Hematopoietic multipotent progenitor cell (in vitro differentiated cells): ENCODE measurements around the gene ATP4B. TPM values are rescaled to one million over a fixed set of nuclear protein-coding genes. Genes with fewer than 3 reads are reported as not detected.
"Not testable (repeated sequence)": the region's sequence is repeated elsewhere in the genome, so short reads cannot be mapped to it uniquely, and the experiment has no call there.

Source experiments
- DNase-seq, 3 donors: peaks; one replicate each; pipeline ENCODE4 v3.0.0-alpha.2; 2011 to 2015; ENCODE audit warnings: low read depth in 2 of 3, low spot score in 2 of 3
- total RNA-seq: library from RNA; depleted of rRNA; stranded (reverse); fragments of >200 nt; gene quantifications from one replicate; pipeline ENCODE4 v1.2.3, GENCODE V29; 2012

The ATP4B gene
- total RNA-seq, 1 donor, result not detected

DNA sequence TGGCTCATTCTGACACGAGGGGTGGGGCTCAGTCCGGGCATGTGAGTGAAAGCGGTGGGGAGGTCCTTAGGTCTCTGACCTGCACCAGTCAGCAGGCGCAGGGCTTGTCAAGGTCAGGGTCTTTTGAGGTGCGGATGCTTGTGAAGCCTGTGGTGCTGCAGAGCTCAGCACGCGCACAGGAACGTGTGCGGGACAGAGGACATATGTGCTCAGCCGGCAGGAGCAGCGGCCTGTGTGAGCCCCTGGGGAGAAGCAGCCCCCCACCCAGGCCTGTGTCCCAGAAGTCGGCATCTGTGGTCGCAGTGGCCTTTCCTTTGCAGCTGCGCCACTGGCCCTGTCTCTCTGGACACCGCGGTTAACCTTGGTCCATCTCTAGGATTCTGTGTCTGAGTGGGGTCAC is 30.9 kb downstream of the ATP4B start:
- DNase-seq, result no peak

DNA sequence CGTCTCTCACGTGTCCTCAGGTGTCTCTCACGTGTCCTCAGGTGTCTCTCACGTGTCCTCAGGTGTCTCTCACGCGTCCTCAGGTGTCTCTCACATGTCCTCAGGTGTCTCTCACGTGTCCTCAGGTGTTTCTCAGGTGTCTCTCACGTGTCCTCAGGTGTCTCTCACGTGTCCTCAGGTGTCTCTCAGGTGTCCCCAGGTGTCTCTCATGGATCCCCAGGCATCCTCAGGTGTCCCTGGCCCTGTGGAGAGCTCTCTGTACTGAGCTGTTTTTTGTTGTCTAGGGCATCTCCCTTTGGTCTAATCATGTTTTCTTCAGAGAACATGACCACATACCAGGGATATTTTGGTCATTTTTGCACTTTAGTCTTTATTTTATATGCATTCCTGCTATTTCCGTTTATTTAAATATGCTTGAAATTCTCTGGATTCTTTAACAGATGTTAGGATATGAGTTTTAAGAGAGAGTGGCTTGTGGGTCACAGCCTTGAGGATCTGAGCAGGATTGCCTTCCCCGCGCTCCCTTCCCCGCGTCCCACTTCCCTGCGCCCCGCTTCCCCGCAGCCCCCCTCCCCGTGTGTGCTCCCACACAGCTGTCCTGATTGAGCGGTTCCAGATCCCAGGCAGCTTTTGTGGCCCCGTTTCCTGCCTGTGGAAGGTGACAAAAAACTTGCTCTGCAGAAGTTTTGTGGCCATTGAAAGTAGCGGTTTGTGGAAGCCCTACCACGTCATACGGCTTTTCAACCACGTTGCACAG is 31.9 kb downstream of the ATP4B start:
- DNase-seq, result no peak

DNA sequence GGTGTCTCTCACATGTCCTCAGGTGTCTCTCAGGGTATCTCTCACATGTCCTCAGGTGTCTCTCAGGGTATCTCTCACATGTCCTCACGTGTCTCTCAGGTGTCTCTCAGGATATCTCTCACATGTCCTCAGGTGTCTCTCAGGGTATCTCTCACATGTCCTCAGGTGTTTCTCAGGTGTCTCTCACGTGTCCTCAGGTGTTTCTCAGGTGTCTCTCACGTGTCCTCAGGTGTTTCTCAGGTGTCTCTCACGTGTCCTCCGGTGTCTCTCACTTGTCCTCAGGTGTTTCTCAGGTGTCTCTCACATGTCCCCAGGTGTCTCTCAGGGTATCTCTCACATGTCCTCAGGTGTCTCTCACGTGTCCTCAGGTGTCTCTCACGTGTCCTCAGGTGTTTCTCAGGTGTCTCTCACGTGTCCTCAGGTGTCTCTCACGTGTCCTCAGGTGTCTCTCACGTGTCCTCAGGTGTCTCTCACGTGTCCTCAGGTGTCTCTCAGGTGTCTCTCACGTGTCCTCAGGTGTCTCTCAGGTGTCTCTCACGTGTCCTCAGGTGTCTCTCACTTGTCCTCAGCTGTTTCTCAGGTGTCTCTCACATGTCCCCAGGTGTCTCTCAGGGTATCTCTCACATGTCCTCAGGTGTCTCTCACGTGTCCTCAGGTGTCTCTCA is 33.2 kb downstream of the ATP4B start:
- DNase-seq, result not testable (repeated sequence)

- DNase-seq, result no peak
These were observed 33.8 kb downstream of the ATP4B start for GRCh38 chr13:113624235-113624587.

DNA sequence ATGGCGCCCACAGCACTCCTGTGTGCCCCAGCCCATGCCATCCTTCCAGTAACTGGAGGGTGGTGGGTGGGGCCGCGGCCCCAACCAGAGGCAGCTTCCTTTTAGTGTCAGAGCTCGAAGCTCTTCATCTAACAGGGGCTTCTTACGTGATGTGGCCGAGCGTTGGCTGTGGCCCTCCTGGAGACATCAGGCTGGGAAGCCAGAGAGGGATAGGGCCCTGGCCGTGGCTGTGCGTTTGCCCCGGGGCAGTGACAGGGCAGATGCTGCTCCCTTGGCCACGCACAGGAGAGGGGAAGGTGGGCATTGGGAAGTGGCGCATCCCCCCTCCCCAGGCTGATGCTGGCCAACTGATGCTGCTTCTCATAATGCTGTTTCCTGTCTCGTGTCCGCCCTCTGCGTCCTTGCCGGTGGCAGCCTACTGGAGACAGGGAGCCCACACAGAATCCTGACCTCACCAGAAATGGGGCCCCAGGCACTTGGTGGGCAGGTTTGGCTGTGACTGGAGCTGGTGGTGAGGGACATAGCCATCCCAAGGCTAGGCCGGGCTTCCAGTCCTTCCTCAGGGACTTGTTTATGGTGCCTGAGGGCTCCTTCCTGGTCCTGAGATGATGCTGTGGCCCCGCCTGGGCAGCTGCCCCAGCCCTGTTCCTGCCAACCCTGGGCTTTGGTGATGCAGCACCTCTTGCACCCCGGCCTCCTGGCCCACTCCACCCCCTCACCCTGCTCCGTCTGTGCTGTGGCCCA is 34.3 kb downstream of the ATP4B start:
- DNase-seq, result peak in 1 of 3 donors; percentile 24

- no peak for DNase-seq
These were observed 35.1 kb downstream of the ATP4B start for GRCh38 chr13:113622791-113623490.

DNA sequence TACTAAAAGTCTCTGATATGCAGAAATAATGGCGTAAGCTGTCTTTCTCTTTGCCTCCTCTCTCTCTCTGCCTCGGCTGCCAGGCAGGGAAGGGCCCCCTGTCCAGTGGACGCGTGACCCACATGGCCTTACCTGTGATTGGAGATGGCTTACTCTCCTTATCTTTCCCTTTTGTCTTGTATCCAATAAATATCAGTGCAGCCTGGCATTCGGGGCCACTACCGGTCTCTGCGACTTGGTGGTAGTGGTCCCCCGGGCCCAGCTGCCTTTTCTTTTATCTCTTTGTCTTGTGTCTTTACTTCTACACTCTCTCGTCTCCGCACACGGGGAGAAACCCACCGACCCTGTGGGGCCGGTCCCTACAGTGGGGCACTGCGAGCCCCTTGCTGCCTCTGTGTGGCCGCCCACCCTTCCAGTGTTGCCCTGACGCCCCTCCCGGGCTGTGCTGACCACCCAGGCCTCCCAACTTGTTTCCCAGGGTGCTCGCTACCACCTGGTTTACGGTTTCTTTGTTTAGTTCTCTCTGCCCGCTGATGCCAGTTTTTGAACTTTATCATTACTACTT is 35.9 kb downstream of the ATP4B start:
- not testable (repeated sequence) for DNase-seq

- not testable (repeated sequence) for DNase-seq
These were observed 36.5 kb downstream of the ATP4B start for GRCh38 chr13:113621498-113621897.

GRCh38 chr13:113621046-113621445 is 37.0 kb downstream of the ATP4B start:
- DNase-seq, result no peak

- no peak for DNase-seq
These were observed 37.8 kb downstream of the ATP4B start for GRCh38 chr13:113620036-113620796.

GRCh38 chr13:113618455-113618854 is 39.5 kb downstream of the ATP4B start:
- no peak for DNase-seq

- DNase-seq, result no peak
These were observed 40.0 kb downstream of the ATP4B start for GRCh38 chr13:113617961-113618360.

- DNase-seq, result no peak
These were observed 40.8 kb downstream of the ATP4B start for GRCh38 chr13:113616991-113617749.

DNA sequence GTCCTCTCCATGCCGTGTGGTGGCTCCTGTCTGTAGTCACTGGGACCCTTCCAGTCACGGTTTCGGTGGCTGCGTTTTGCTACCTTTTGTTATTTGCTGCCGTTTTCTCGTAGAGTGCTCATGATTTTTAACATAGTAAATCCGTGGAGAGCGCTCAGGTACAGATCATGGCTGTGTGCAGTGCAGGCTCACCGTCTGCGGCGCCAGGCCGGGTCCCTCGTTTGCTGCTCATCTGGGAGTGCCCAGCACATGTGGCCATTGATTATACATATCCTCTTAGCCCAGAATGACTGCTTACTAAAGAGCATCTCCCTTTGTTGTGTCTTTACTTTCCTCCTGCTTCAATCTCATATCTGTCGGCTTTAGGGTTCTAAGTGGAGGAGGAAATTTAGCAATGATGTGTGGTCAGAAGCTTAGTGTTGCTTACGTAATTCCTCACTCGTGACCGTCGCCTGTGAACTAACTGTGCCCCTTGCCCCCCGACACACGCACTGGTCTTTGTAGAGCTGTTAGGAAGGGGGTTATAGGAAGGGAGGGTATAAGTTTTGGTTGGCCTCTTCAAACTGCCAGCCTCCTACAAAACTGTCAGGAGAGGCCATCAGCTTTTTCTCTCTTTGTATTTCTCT is 41.6 kb downstream of the ATP4B start:
- DNase-seq, result peak in 2 of 3 donors; percentile 11 to 22

DNA sequence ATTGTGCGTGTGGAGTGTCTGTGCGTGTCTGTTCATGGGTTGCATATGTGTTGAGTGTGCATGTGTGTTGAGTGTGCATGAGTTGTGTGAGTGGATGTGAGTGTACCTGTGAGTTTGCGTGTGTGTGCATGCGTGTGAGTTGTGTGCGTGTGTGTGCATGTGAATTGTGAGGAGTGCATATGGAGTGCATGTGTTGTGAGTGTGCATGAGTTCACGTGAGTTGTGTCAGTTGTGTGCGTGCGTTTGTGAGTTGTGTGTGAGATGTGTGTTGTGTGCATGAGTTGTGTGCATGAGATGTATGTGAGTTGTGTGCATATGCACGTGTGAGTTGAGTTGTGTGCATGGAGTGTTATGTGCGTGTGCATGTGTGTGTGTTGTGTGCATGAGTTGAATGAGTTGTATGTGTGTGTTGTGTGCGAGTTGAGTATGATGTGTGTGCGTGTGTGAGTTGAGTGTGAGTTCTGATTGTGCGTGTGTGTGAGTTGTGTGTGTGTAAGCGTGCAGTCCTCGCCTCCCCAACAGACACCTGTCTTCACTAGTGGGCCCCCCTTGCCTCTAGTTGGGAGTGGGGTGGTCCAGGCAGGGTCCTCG is 44.1 kb downstream of the ATP4B start:
- DNase-seq, result no peak

GRCh38 chr13:113612607-113613006 is 45.4 kb downstream of the ATP4B start:
- no peak for DNase-seq

DNA sequence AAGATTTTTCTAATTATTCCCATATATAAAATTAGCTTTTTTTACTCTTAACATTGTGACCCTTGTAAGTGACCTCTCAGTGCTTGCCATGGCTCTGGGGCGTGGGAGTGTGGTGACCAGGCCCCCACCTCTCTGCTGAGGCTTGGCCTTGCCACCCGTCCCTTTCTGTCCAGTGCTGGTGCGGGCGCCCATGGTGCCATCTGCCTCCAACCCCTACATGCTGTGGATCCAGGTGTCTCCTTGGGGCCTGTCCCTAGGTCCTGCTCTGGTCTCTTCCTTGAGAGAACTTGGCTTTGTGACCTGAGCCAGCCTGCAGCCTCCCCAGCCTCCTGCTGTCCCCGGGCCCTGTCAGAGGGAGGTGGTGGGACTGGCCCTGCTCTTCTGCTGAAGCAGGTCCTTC is 46.0 kb downstream of the ATP4B start:
- DNase-seq, result no peak

DNA sequence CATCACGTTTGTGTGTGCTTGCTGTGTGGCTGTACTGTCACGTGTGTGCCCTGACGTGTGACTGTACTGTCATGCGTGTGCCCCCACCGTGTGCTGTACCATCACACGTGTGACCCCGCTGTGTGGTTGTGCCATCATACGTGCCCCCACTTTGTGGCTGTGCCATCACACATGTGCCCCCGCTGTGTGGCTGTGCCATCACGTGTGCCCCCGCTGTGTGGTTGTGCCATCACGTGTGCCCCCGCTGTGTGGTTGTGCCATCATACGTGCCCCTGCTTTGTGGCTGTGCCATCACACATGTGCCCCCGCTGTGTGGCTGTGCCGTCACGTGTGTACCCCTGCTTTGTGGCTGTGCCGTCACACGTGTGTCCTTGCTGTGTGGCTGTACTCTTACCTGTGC is 47.7 kb downstream of the ATP4B start:
- no peak for DNase-seq
